A673 (cell line): ENCODE results near the gene ING5. TPM values are rescaled to one million over a fixed set of nuclear protein-coding genes. Genes with fewer than 3 reads are reported as not detected.
"Not testable (repeated sequence)": the region's sequence is repeated elsewhere in the genome, so short reads cannot be mapped to it uniquely, and the experiment has no call there.

ENCODE experiments used
- BruUV-seq: library from RNA; stranded (reverse); fragments of 400-500 nt; replicated peaks from 2 replicates; lab custom pipeline; 2021; lab: Mats Ljungman, UMichigan
- CTCF ChIA-PET: fragments of 300-600 bp; sonication (Branson Sonifier 250); formaldehyde crosslinking; loops from one replicate; lab custom pipeline; 2022; ENCODE audit warnings: antibody characterized with exemption; lab: Charles Lee
- POLR2A ChIA-PET: fragments of 300-600 bp; sonication (Branson Sonifier 250); formaldehyde crosslinking; loops from one replicate; lab custom pipeline; 2022; ENCODE audit warnings: antibody characterized with exemption; ENCODE audit not compliant: low non-redundant PET; lab: Charles Lee
- DNase-seq: peaks from one replicate; pipeline ENCODE4 v3.0.0-alpha.2; 2015; ENCODE audit warnings: low spot score
- H3K27ac ChIP-seq: fragments of 200-600 bp; sonication (generic); 2 replicates; pipeline ENCODE4 v1.5.1; 2016; ENCODE audit warnings: mixed run types, low read depth, mild to moderate bottlenecking, mixed read lengths, antibody characterized with exemption, low read length; ENCODE audit not compliant: poor library complexity, severe bottlenecking
- H3K27me3 ChIP-seq: fragments of 200-600 bp; sonication (generic); replicated peaks from 2 replicates; pipeline ENCODE4 v1.6.1; 2017; ENCODE audit warnings: mixed run types, low read depth, mild to moderate bottlenecking, mixed read lengths, antibody characterized with exemption, low read length; ENCODE audit not compliant: insufficient read depth, poor library complexity
- H3K36me3 ChIP-seq: fragments of 200-600 bp; sonication (generic); 2 replicates; pipeline ENCODE4 v1.6.1; 2016; ENCODE audit warnings: mixed run types, mild to moderate bottlenecking, mixed read lengths, antibody characterized with exemption, low read length; ENCODE audit not compliant: insufficient read depth, poor library complexity, severe bottlenecking
- H3K4me1 ChIP-seq: fragments of 200-600 bp; sonication (generic); 2 replicates; pipeline ENCODE4 v1.6.1; 2017; ENCODE audit warnings: mixed run types, mild to moderate bottlenecking, mixed read lengths, antibody characterized with exemption, low read length; ENCODE audit not compliant: insufficient read depth, poor library complexity, severe bottlenecking
- H3K4me3 ChIP-seq: fragments of 200-600 bp; sonication (generic); 2 replicates; pipeline ENCODE4 v1.5.1; 2016; ENCODE audit warnings: low read depth, mixed run types, mild to moderate bottlenecking, mixed read lengths, low read length; ENCODE audit not compliant: poor library complexity, severe bottlenecking
- H3K9me3 ChIP-seq: fragments of 200-600 bp; sonication (generic); 2 replicates; pipeline ENCODE4 v1.6.1; 2016; ENCODE audit warnings: mixed run types, low read depth, mild to moderate bottlenecking, mixed read lengths, antibody characterized with exemption, low read length; ENCODE audit not compliant: poor library complexity, severe bottlenecking
- CTCF ChIP-seq: fragments of 300-800, 200-600 bp; sonication (generic); conservative IDR thresholded peaks from 2 replicates; pipeline ENCODE4 v1.5.1; 2017; ENCODE audit warnings: low read depth, mild to moderate bottlenecking, antibody characterized with exemption, low read length, moderate library complexity, mixed read lengths
- EZH2 ChIP-seq: fragments of 200-600 bp; sonication (generic); IDR thresholded peaks from 2 replicates; pipeline ENCODE4 v1.6.1; 2017; ENCODE audit warnings: borderline replicate concordance, low read depth, mild to moderate bottlenecking, mixed read lengths, antibody characterized with exemption, low read length; ENCODE audit not compliant: poor library complexity, severe bottlenecking
- intact Hi-C: fragments of 100-400 bp; cut with micrococcal nuclease; formaldehyde crosslinking; loops from one replicate; pipeline ENCODE4 v1.10.0; 2022; ENCODE audit not compliant: unreplicated experiment
- total RNA-seq: library from RNA; stranded (reverse); gene quantifications from 2 replicates; pipeline ENCODE4 v1.2.3, GENCODE V29; 2021

Gene ING5
- total RNA-seq, 1 experiment from 2014 or later, result 70.3 TPM

GRCh38 chr2:241755777-241756176 lies 53.9 kb downstream of the ING5 start:
- no peaks in the 10 kb centered on the region for H3K9me3 ChIP-seq
- ChIA-PET POLR2A (no interaction called here), CTCF (no interaction called here)
- no peaks in the 10 kb centered on the region for H3K27me3 ChIP-seq
- H3K36me3 ChIP-seq, result peaks cover 30% of the 10 kb centered on the region
- no TSS peak for BruUV-seq
- intact Hi-C loops, result no loop called here
- H3K4me3 ChIP-seq, result no peak overlapping the region
- TF ChIP-seq CTCF, result no peak
- TF ChIP-seq EZH2, result no peak
- H3K4me1 ChIP-seq, result no peaks in the 10 kb centered on the region
- no peak for DNase-seq
- no peak overlapping the region for H3K27ac ChIP-seq

GRCh38 chr2:241759067-241759807 lies 57.4 kb downstream of the ING5 start:
- no peak overlapping the region for H3K4me3 ChIP-seq
- no peaks in the 10 kb centered on the region for H3K4me1 ChIP-seq
- BruUV-seq, result no TSS peak
- no peaks in the 10 kb centered on the region for H3K27me3 ChIP-seq
- peaks cover 33% of the 10 kb centered on the region for H3K36me3 ChIP-seq
- no peak for DNase-seq
- H3K27ac ChIP-seq, result peak overlapping the region; percentile 29
- ChIA-PET POLR2A (no interaction called here), CTCF (no interaction called here)
- intact Hi-C loops, result no loop called here
- TF ChIP-seq CTCF (no peak), EZH2 (no peak)
- H3K9me3 ChIP-seq, result no peaks in the 10 kb centered on the region

- POLR2A ChIA-PET, H3K4me1 ChIP-seq, H3K27me3 ChIP-seq, H3K4me3 ChIP-seq, BruUV-seq, CTCF ChIA-PET, H3K27ac ChIP-seq, H3K9me3 ChIP-seq, intact Hi-C loops, DNase-seq: not testable (repeated sequence)
- H3K36me3 ChIP-seq, result peaks cover 33% of the 10 kb centered on the region
Measured at GRCh38 chr2:241759893-241760292, 58.1 kb downstream of the ING5 start.

- DNase-seq, result peak; percentile 26
Measured at GRCh38 chr2:241760301-241760771, 58.5 kb downstream of the ING5 start.

More at GRCh38 chr2:241760301-241760771, 58.5 kb downstream of the ING5 start:
- Histone ChIP-seq H3K27me3 (no peaks in the 10 kb centered on the region), H3K27ac (no peak overlapping the region), H3K9me3 (no peaks in the 10 kb centered on the region), H3K4me3 (no peak overlapping the region), H3K4me1 (no peaks in the 10 kb centered on the region), H3K36me3 (peaks cover 31% of the 10 kb centered on the region)
- no TSS peak for BruUV-seq
- intact Hi-C loops, result no loop called here
- CTCF ChIA-PET, result no interaction called here
- TF ChIP-seq EZH2, result no peak
- TF ChIP-seq CTCF, result no peak
- POLR2A ChIA-PET, result no interaction called here
